Esophagus squamous epithelium (tissue), 4 donors: Measurements from ENCODE around the gene MTHFD2L.

Source experiments
- CTCF ChIP-seq, 6 experiments: fragments of 450-650 bp in 4 of 6; fragments of 200-600 bp in 2 of 6; sonication (generic) in 2 of 6; IDR thresholded peaks; one replicate each; pipeline ENCODE4 v1.5.1; 2016 to 2019; ENCODE audit warnings: antibody characterized with exemption in 6 of 6, mild to moderate bottlenecking in 4 of 6, moderate library complexity in 4 of 6
- POLR2A ChIP-seq, 4 donors: fragments of 450-650 bp; IDR thresholded peaks; one replicate each; pipeline ENCODE4 v1.6.1; 2017; ENCODE audit warnings: antibody characterized with exemption in 4 of 4, mild to moderate bottlenecking in 4 of 4, moderate library complexity in 3 of 4

DNA sequence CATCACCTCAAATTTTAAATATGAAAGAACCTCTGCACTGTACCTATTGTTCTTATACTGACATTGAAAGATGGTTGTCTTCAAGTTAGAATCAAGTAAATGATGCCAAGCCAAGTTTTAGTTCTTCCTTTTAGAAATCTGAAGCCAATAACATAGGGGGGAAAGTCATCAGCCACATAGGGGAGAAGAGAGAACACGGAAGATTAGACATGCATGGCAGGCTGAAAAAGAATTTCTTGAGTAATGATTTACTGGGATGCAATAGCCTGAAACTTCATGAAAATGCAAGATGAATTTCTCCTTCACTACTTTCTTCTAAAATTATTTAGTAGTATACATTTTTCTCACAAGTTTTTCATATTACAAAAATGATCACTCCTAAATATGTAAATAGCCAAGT is 136.8 kb downstream of the MTHFD2L start:
- no peak for TF ChIP-seq CTCF (IDR thresholded peaks at IDR 0.05)
- no peak for TF ChIP-seq POLR2A (IDR thresholded peaks at IDR 0.05)
